Activated T-helper 2 cell treated with anti-CD3 and anti-CD28 coated beads, Interferon-gamma antibody, Interleukin-2, Interleukin-4, amounts not matched to agents 10 μg/mL and 5 μg/mL and 100 μg/mL, durations not matched to agents 14 hours and 24 hours and 36 hours (primary cell): ENCODE results near the gene ZNF81. TPM values are rescaled to one million over a fixed set of nuclear protein-coding genes. Genes with fewer than 3 reads are reported as not detected.
A peak's percentile ranks its signal among the peaks of the same experiment; 100 is the strongest.
"Not testable (repeated sequence)": the region's sequence is repeated elsewhere in the genome, so short reads cannot be mapped to it uniquely, and the experiment has no call there.

Experiments
- DNase-seq: peaks from one replicate; pipeline ENCODE4 v3.0.0; 2021; ENCODE audit warnings: low spot score
- H3K27ac Mint-ChIP-seq: one replicate; pipeline ENCODE4 v1.8.0; 2021; ENCODE audit warnings: mixed read lengths
- H3K27me3 Mint-ChIP-seq: one replicate; pipeline ENCODE4 v1.8.0; 2021; ENCODE audit warnings: low read depth, mixed read lengths
- H3K36me3 Mint-ChIP-seq: one replicate; pipeline ENCODE4 v1.8.0; 2021; ENCODE audit warnings: low read depth, mixed read lengths
- H3K4me1 Mint-ChIP-seq: one replicate; pipeline ENCODE4 v1.8.0; 2021; ENCODE audit warnings: low read depth, mixed read lengths
- H3K4me3 Mint-ChIP-seq: one replicate; pipeline ENCODE4 v1.8.0; 2021; ENCODE audit warnings: low read depth, mild to moderate bottlenecking, moderate library complexity, mixed read lengths
- H3K9me3 Mint-ChIP-seq: one replicate; pipeline ENCODE4 v1.8.0; 2021; ENCODE audit warnings: mixed read lengths
- intact Hi-C: fragments of 100-400 bp; cut with micrococcal nuclease; formaldehyde crosslinking; loops from one replicate; pipeline ENCODE4 v1.15.1; 2023
- total RNA-seq: library from RNA; stranded (reverse); gene quantifications from 2 replicates; pipeline ENCODE4 v1.2.3, GENCODE V29; 2022

The ZNF81 gene
- total RNA-seq, 1 donor from 2014 or later = 8.1 TPM

DNA sequence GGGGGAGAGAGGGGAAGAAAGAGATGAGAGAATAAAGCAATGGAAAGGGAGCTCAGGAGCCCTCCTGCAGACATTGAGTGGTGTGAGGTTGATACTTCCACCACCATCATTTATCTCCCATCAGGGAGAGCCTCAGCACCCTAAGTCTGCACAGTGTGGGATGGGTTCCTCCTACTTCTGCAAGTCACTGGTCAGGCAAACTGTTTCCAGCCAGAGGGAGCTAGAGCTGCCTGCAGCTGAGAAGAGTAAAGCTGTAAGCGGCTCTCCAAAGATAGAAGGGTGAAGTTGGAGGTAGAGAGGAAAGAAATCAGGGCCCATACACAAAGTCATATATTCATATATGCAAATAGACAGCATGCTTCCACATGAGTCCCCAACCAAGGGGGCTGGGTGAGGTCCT is 21.9 kb upstream of the ZNF81 start:
- intact Hi-C loops = no loop called here
- H3K27ac Mint-ChIP-seq = no peak overlapping the region
- no peaks in the 10 kb centered on the region for H3K9me3 Mint-ChIP-seq
- no peak overlapping the region for H3K4me3 Mint-ChIP-seq
- no peaks in the 10 kb centered on the region for H3K36me3 Mint-ChIP-seq
- H3K4me1 Mint-ChIP-seq = peaks cover 4% of the 10 kb centered on the region
- no peaks in the 10 kb centered on the region for H3K27me3 Mint-ChIP-seq
- DNase-seq = no peak

DNA sequence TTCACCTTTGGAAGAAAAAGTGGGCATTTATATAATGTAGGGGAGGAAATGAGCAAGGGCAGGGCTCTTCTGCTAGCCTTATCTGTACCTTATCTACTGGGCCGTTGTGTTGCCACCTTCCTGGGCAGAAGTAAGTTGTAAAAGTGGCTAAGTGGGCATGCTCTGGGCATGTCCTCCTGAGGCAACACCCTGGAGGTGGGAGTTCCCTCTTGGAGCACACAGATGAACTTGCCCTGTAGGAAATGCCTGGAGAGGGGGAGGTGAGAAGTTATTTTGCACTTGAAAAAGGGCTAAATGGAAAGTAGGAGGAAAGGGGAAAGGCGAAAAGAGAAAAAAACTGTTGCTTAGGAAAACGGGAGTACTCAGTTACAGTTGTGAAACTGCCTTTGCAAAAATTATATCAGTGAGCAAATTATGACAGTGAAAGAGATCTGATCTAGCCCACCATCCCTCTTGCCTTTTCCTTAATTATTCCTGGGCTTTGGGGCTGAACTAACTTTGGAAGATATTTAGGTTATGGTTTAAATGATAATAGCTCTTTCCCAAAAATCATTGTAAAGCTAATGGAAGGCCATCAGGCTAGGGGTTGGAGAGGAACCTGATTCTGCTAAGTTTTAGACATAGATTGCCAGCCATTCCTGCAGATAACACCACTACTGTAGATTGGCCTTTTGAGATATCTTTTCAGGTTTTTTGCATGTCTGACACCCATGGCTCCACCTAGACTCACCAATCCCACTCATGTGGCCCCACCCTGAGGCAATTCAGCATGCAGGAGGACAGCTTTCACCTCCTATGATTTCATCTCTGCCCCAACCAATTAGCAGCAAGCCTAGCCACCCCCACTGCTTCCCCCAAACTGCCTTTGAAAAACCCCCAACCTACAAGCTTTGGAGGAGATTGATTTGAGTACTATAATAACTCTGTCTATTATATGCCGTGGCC is 20.5 kb upstream of the ZNF81 start:
- Mint-ChIP-seq H3K27me3 (no peaks in the 10 kb centered on the region), H3K9me3 (no peaks in the 10 kb centered on the region), H3K27ac (no peak overlapping the region), H3K4me3 (no peak overlapping the region), H3K36me3 (no peaks in the 10 kb centered on the region), H3K4me1 (peaks cover 4% of the 10 kb centered on the region)
- no peak for DNase-seq
- intact Hi-C loops = no loop called here

GRCh38 chrX:47817421-47817820 is 19.3 kb upstream of the ZNF81 start:
- intact Hi-C loops = no loop called here
- H3K27me3 Mint-ChIP-seq = no peaks in the 10 kb centered on the region
- H3K4me3 Mint-ChIP-seq = no peak overlapping the region
- no peak overlapping the region for H3K27ac Mint-ChIP-seq
- no peaks in the 10 kb centered on the region for H3K9me3 Mint-ChIP-seq
- H3K36me3 Mint-ChIP-seq = no peaks in the 10 kb centered on the region
- DNase-seq = no peak
- peaks cover 4% of the 10 kb centered on the region for H3K4me1 Mint-ChIP-seq

DNA sequence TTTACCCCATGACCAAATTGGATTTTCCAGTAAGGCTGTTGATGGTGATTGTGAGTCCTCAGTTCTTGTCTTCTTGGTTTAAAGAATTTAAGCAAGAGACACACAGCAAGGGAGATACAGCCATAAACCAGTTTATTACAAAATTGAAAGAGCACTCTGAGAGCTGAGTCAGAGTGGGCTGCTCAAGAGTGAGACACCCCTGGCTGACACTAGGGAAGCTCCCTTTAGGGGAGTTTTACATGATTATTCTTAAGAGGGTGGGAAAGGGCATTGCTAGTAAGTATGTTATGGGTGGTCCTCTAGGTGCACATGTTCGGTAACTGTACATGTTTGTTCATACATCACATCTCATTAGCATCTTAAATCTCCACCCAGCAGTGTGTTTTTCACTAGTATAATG is 18.8 kb upstream of the ZNF81 start:
- Mint-ChIP-seq H3K4me3 (no peak overlapping the region), H3K27me3 (no peaks in the 10 kb centered on the region), H3K36me3 (no peaks in the 10 kb centered on the region), H3K9me3 (no peaks in the 10 kb centered on the region), H3K27ac (no peak overlapping the region), H3K4me1 (peaks cover 7% of the 10 kb centered on the region)
- DNase-seq = no peak
- intact Hi-C loops = no loop called here

GRCh38 chrX:47828984-47829383 is 7.7 kb upstream of the ZNF81 start:
- no peaks in the 10 kb centered on the region for H3K4me1 Mint-ChIP-seq
- H3K4me3 Mint-ChIP-seq = no peak overlapping the region
- H3K9me3 Mint-ChIP-seq = no peaks in the 10 kb centered on the region
- intact Hi-C loops = no loop called here
- H3K36me3 Mint-ChIP-seq = no peaks in the 10 kb centered on the region
- no peak for DNase-seq
- no peak overlapping the region for H3K27ac Mint-ChIP-seq
- peaks cover 1% of the 10 kb centered on the region for H3K27me3 Mint-ChIP-seq

DNA sequence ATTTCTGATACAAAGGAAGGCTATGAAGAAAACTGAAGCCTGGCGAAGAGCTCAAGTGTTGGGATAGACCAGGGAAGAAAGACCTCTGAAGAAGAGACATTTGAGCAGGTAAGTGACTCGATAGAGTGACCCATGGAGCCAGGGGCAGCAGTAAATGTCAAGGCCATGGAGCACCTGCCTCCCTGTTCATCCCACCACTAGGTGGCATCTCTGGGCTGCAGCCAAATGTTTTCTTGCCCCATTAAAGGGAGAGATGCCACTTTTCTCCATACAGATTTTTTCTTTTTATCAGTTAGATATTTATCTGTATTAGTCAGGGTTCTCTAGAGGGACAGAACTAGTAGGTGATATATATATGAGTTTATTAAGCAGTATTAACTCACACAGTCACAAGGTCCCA is 4.9 kb upstream of the ZNF81 start:
- H3K4me1 Mint-ChIP-seq = peaks cover 6% of the 10 kb centered on the region
- no peaks in the 10 kb centered on the region for H3K36me3 Mint-ChIP-seq
- no peak overlapping the region for H3K4me3 Mint-ChIP-seq
- DNase-seq = peak; percentile 20
- no peak overlapping the region for H3K27ac Mint-ChIP-seq
- intact Hi-C loops = loop anchor here (1.0 kb wide), 1 partner anchor 195 kb away; no protein-coding TSS in a partner anchor
- H3K9me3 Mint-ChIP-seq = no peaks in the 10 kb centered on the region
- no peaks in the 10 kb centered on the region for H3K27me3 Mint-ChIP-seq

- H3K9me3 Mint-ChIP-seq = no peaks in the 10 kb centered on the region
- H3K36me3 Mint-ChIP-seq = peaks cover 9% of the 10 kb centered on the region
- no peaks in the 10 kb centered on the region for H3K27me3 Mint-ChIP-seq
- H3K27ac Mint-ChIP-seq = no peak overlapping the region
- no peak for DNase-seq
- intact Hi-C loops = loop anchor here (5.0 kb wide), 1 partner anchor 186 kb away; the partner anchor contains the start of gene ELK1
- H3K4me1 Mint-ChIP-seq = peaks cover 15% of the 10 kb centered on the region
- H3K4me3 Mint-ChIP-seq = no peak overlapping the region
Observed at GRCh38 chrX:47838361-47838760, 1.7 kb downstream of the ZNF81 start.

DNA sequence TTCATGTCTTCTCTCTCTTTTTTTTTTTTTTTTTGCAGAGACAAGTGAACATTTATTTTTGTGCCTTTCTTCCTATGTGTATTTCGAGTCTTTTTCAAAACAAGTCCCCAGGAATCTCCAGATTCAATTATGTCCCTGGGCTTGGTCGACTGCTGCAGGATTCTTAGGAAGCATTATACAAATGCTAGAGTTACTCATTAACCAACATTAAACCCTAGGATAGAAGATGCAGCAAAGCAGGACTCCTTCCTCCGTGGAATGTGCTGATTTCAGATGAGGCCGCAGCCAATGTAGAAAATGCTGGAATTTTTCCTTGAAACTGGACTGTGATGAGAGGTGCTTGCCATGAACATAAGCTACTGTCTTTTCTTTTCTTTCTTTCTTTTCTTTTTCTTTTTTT is 3.4 kb downstream of the ZNF81 start:
- Mint-ChIP-seq H3K4me3 (no peak overlapping the region), H3K27me3 (no peaks in the 10 kb centered on the region), H3K4me1 (peaks cover 10% of the 10 kb centered on the region), H3K36me3 (peaks cover 12% of the 10 kb centered on the region), H3K9me3 (no peaks in the 10 kb centered on the region), H3K27ac (no peak overlapping the region)
- no peak for DNase-seq
- intact Hi-C loops = no loop called here

DNA sequence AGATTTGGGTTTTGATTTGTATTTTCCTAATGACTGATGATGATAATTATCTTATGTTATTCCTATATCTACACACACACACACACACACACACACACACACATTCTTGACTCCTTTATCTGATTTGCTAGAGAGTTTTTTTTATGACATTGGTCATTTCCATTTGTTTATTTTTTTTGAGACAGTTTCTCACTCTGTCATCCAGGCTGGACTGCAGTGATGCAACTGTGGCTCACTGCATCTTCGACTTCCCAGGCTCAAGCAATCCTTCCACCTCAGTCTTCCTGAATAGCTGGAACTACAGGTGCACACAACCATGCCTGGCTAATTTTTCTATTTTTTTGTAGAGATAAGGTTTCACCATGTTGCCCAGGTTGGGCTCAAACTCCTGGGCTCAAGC is 6.7 kb downstream of the ZNF81 start:
- intact Hi-C loops = no loop called here
- Mint-ChIP-seq H3K9me3 (no peaks in the 10 kb centered on the region), H3K36me3 (peaks cover 28% of the 10 kb centered on the region), H3K4me1 (peaks cover 4% of the 10 kb centered on the region), H3K4me3 (no peak overlapping the region), H3K27me3 (no peaks in the 10 kb centered on the region), H3K27ac (no peak overlapping the region)
- no peak for DNase-seq

- H3K4me3 Mint-ChIP-seq = no peak overlapping the region
- no peak overlapping the region for H3K27ac Mint-ChIP-seq
- H3K36me3 Mint-ChIP-seq = peaks cover 29% of the 10 kb centered on the region
- H3K27me3 Mint-ChIP-seq = no peaks in the 10 kb centered on the region
- peaks cover 2% of the 10 kb centered on the region for H3K4me1 Mint-ChIP-seq
- intact Hi-C loops = no loop called here
- no peak for DNase-seq
- no peaks in the 10 kb centered on the region for H3K9me3 Mint-ChIP-seq
Observed at GRCh38 chrX:47844117-47844516, 7.4 kb downstream of the ZNF81 start.

DNA sequence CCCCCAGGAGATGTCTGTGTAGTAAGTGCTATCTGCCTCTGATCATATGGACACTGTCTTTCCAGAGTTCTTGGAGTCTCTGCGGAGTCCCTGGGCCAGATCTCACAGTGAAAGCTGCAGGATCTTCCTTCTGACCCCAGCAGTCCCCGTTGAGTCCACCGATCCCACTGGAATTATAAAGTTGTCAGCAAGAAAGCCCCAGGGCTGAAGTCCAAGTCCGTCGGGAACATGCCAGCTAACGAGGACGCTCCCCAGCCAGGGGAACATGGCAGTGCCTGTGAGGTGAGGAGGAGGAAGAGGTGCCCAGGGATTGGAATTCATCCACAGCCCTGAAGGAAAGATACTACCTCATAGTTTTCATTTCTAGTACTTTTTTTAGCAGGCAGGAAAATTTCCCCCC is 9.3 kb downstream of the ZNF81 start:
- Mint-ChIP-seq H3K36me3 (peaks cover 34% of the 10 kb centered on the region), H3K27ac (no peak overlapping the region), H3K4me3 (no peak overlapping the region), H3K27me3 (no peaks in the 10 kb centered on the region), H3K4me1 (peaks cover 2% of the 10 kb centered on the region), H3K9me3 (no peaks in the 10 kb centered on the region)
- DNase-seq = no peak
- intact Hi-C loops = no loop called here

- intact Hi-C loops = no loop called here
- no peak overlapping the region for H3K4me3 Mint-ChIP-seq
- no peaks in the 10 kb centered on the region for H3K27me3 Mint-ChIP-seq
- H3K27ac Mint-ChIP-seq = no peak overlapping the region
- H3K36me3 Mint-ChIP-seq = peaks cover 32% of the 10 kb centered on the region
- H3K4me1 Mint-ChIP-seq = peaks cover 1% of the 10 kb centered on the region
- no peaks in the 10 kb centered on the region for H3K9me3 Mint-ChIP-seq
- DNase-seq = no peak
Observed at GRCh38 chrX:47849778-47850177, 13.1 kb downstream of the ZNF81 start.

DNA sequence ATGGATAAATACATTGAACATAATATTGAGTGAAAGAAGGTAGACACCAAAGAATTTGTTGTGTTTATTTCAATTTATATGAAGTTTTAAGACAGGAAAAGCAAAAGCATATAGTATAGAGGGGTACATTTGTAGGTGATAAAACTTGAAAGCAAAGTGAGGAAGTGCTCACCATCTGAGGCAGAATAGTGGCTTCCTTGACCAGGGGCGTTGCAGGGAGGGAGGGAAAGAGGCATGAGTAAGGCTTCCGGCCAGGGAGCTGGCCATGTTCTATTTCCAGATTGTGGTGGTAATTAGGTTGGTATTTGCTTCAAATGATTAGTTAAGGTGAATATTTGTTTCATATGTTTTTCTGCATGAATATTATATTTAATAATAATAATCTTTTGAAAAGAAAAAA is 13.7 kb downstream of the ZNF81 start:
- H3K9me3 Mint-ChIP-seq, H3K4me3 Mint-ChIP-seq, intact Hi-C loops, DNase-seq, H3K27ac Mint-ChIP-seq, H3K27me3 Mint-ChIP-seq, H3K4me1 Mint-ChIP-seq: not testable (repeated sequence)
- H3K36me3 Mint-ChIP-seq = peaks cover 32% of the 10 kb centered on the region
